ENCODE measurements around the gene B4GALT1.
A peak's percentile ranks its signal among the peaks of the same experiment; 100 is the strongest.
"Not testable (repeated sequence)": the region's sequence is repeated elsewhere in the genome, so short reads cannot be mapped to it uniquely, and the experiment has no call there.

The B4GALT1 gene

GRCh38 chr9:33106827-33107621, 60.1 kb downstream of the B4GALT1 start:
- no peak for DNase-seq (ENCODE audit: low read depth, low spot score)
- peak overlapping the region; percentile 71 for H3K27ac ChIP-seq

GRCh38 chr9:33106372-33106771, 60.8 kb downstream of the B4GALT1 start:
- DNase-seq (ENCODE audit: low read depth, low spot score) = no peak
- peak overlapping the region; percentile 71 for H3K27ac ChIP-seq

GRCh38 chr9:33105959-33106358, 61.2 kb downstream of the B4GALT1 start:
- DNase-seq (ENCODE audit: low read depth, low spot score) = no peak

DNA sequence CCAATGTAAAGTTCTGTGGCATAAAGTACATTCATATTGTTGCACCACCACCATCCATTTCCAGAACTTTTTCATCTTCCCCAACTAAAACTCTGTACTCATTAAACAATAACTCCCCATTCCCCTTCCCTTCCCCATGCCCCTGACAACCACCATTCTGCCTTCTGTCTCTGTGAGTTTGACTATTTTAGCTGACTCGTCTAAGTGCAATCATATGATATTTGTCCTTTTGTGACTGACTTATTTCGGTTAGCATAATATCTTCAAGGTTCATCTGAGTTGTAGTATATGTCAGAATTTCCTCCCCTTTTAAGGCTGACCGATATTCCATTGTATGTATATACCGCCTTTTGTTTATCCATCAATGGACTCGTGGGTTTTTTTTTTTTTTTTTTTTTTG, 61.6 kb downstream of the B4GALT1 start:
- no peak for DNase-seq (ENCODE audit: low read depth, low spot score)
- H3K27ac ChIP-seq = no peak overlapping the region

More at GRCh38 chr9:33105959-33106358, 61.2 kb downstream of the B4GALT1 start:
- peak overlapping the region; percentile 71 for H3K27ac ChIP-seq

- DNase-seq (ENCODE audit: low read depth, low spot score) = no peak
- no peak overlapping the region for H3K27ac ChIP-seq
Measured at GRCh38 chr9:33104401-33104800, 62.7 kb downstream of the B4GALT1 start.

DNA sequence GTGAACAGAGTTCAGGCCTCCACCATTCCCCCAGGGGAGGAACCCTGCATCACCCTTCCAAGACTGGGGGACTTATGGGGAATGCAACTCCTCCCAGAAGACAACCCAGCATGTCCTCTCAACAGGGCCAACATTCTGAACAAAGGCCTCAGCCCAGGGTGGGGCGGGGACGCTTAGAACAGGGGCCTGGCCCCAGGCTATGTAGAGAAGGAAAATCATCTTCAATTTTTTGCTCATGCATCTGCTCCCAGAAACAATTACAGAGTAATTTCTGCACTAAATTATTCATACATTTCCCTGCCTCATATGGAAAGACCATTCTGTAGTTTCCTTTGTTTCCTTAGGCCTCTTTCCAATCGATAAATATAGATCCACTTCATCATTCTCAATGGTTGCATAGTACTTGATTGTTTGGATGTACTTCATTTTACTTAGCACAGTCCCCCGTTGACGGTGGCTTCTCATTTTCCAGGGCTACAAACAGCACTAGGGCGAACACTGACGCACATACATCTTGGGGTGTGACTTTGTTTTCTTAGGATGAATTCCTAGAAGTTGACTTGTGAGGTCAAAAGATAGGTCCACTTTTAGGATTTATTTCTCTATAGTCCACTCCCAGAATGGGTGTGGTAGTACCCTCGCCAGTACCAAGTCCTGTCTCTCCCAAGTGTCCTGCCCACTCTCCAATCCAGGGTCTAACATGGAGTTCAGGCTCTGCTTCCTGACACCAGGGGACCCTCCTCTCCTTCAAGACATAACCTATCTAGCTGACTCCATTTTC, 63.4 kb downstream of the B4GALT1 start:
- no peak for DNase-seq (ENCODE audit: low read depth, low spot score)
- H3K27ac ChIP-seq = no peak overlapping the region

DNA sequence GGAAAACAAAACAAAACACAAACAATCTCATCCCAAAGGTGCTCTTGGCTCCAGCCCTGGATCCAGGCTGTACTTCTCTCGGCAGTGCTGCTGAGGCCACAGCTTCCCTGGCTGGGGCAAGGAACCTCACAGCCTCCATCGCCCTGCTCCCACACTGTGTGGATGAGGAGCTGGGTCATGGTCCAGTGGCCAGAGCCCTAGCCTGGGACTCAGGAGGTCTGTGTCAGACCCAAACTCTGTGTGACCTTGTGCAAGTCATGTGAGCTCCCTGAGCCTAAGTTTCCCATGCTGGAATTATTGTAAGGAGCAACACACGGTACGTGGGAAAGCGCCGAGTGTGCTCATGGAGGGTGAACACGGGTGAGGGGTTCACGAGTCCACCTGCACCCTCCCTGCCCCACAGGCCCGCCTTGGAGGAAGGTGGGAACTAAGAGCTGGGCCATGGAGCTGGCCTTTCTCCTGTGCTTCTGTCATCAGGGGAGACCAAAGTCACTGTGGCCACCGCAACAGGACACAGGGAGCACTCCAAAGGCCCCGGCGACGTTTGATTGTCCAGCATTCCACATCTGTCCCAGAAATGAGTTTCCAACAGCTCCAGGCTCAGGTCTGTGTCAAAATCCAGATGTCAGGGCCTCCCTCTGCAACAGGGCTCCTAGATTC, 64.5 kb downstream of the B4GALT1 start:
- H3K27ac ChIP-seq = no peak overlapping the region
- DNase-seq (ENCODE audit: low read depth, low spot score) = no peak

GRCh38 chr9:33101104-33101951, 65.8 kb downstream of the B4GALT1 start:
- no peak for DNase-seq (ENCODE audit: low read depth, low spot score)
- H3K27ac ChIP-seq = peak overlapping the region; percentile 84

DNA sequence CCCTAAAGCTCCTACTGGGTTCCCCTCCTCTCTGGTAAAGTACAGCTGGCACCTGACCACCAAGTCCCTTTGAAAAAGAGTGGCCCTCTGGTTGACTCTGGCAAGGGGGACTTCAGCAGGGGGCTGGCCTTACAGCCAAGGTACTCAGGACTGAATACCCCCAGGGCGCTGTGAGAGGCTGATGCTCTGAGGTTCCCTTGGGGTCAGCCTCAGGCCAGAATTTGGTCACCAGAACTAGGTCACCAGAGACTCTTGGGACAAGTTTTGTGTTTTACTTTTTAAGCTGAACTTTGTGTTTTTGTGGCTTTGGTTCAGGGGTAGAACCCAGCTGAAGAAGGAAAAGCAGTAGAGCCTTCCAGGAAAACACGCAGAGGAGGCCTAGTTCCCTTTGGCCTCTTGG, 67.4 kb downstream of the B4GALT1 start:
- H3K27ac ChIP-seq = no peak overlapping the region
- DNase-seq (ENCODE audit: low read depth, low spot score) = no peak

DNA sequence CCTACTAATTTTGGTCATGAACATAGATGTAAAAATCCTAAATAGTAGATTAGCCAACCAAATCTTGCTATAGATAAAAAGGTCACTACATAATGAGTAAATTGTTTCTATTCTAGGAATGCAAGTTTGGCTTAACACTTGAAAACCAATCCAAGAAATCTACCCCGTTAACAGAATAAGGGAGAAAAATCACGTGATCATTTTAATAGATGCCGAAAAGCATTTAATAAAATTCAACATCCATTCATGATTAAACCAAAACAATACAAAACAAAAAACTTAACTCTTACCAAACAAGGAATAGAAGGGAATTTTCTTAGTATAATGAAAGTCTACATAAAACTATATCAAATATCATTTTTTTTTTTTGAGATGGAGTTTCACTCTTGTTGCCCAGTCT, 69.9 kb downstream of the B4GALT1 start:
- no peak for DNase-seq (ENCODE audit: low read depth, low spot score)

DNA sequence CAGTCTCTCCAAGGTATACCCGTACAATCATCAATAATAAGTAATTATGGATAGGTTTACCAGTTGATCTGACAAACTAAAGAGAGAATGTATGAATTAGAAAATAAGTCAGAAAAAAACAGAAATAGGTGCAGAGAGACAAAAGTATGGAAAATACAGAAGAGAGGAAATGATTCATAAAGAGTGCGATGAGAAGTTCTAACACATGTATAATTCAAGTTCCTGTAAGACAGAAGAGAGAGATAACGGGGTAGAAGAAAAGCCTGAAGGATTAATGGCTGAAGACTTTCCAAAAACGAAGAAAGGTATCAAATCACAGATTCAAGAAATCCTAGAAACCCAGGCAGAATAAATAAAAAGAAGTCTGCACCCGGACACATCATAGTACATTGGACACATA, 74.5 kb downstream of the B4GALT1 start:
- DNase-seq (ENCODE audit: low read depth, low spot score) = no peak
- H3K27ac ChIP-seq = no peak overlapping the region

More for the DNA sequence above, 69.9 kb downstream of the B4GALT1 start:
- no peak overlapping the region for H3K27ac ChIP-seq

- H3K27ac ChIP-seq; DNase-seq (ENCODE audit: low read depth, low spot score): not testable (repeated sequence)
Measured at GRCh38 chr9:33085672-33086071, 81.5 kb downstream of the B4GALT1 start.

- H3K27ac ChIP-seq = no peak overlapping the region
- no peak for DNase-seq (ENCODE audit: low read depth, low spot score)
Measured at GRCh38 chr9:33082538-33083326, 84.4 kb downstream of the B4GALT1 start.

GRCh38 chr9:33082128-33082527, 85.0 kb downstream of the B4GALT1 start:
- no peak for DNase-seq (ENCODE audit: low read depth, low spot score)
- H3K27ac ChIP-seq = no peak overlapping the region

- peak; percentile 36 for DNase-seq (ENCODE audit: low read depth, low spot score)
- peak overlapping the region; percentile 85 for H3K27ac ChIP-seq
Measured at GRCh38 chr9:33081128-33081851, 85.8 kb downstream of the B4GALT1 start.

DNA sequence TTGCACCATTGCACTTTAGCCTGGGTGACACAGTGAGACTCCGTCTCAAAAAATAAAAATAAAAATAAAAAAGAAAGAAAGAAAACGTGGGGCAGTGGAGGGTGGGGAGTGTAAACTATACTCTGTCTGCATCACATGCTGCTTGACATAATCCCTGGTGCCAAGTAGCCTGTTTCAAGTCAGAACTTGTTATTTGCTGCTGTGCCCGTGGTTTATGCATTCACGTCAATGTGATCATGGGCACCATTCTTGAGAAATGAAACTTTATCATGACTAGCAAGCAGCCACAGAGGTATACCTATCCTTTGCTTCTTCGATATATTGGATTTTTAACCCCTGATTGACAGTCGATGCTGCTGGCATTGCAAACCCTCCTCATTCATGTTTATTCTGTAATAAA, 86.6 kb downstream of the B4GALT1 start:
- H3K27ac ChIP-seq = peak overlapping the region; percentile 85
- DNase-seq (ENCODE audit: low read depth, low spot score) = peak; percentile 87

- peak within 1 kb of the TSS; percentile 74 for H3K27ac ChIP-seq
Measured at GRCh38 chr9:33076046-33077004, 90.8 kb downstream of the B4GALT1 start, which contains the start of gene SMU1. Gene SMU1 (minus strand): TSS chr9:33076674. CDS start chr9:33076608, 66 bp downstream.

More at GRCh38 chr9:33076046-33077004, 90.8 kb downstream of the B4GALT1 start, which contains the start of gene SMU1:
- DNase-seq (ENCODE audit: low read depth, low spot score) = peak; percentile 86
